Stimulated activated CD8-positive, alpha-beta memory T cell treated with anti-CD3 and anti-CD28 coated beads, Interleukin-7, amount 100 ng/mL, for 4 hours (primary cell): ENCODE results near the gene S1PR2.
"Not testable (repeated sequence)": the region's sequence is repeated elsewhere in the genome, so short reads cannot be mapped to it uniquely, and the experiment has no call there.

ENCODE experiments used
- DNase-seq, 2 donors: peaks; one replicate each; pipeline ENCODE4 v3.0.0-alpha.2; 2020; ENCODE audit warnings: low read depth in 2 of 2

The S1PR2 gene

GRCh38 chr19:10254244-10254643, 23.1 kb upstream of the S1PR2 start:
- DNase-seq, result no peak

- DNase-seq, result no peak
These were observed 21.6 kb upstream of the S1PR2 start for GRCh38 chr19:10252707-10253106.

- peak; percentile 93 to 97 for DNase-seq
These were observed 20.9 kb upstream of the S1PR2 start, which contains the start of gene MRPL4 for GRCh38 chr19:10251792-10252694. Gene MRPL4, plus strand, starts transcription at chr19:10252214. Its CDS starts 40 bp downstream, at chr19:10252254.

GRCh38 chr19:10246511-10246910, 15.4 kb upstream of the S1PR2 start:
- no peak for DNase-seq

GRCh38 chr19:10245189-10245939, 14.2 kb upstream of the S1PR2 start:
- DNase-seq, result no peak

- no peak for DNase-seq
These were observed 12.5 kb upstream of the S1PR2 start for GRCh38 chr19:10243606-10244005.

GRCh38 chr19:10241826-10242449, 10.8 kb upstream of the S1PR2 start:
- DNase-seq, result not testable (repeated sequence)

GRCh38 chr19:10238172-10238783, 7.1 kb upstream of the S1PR2 start:
- no peak for DNase-seq

- no peak for DNase-seq
These were observed 6.6 kb upstream of the S1PR2 start for GRCh38 chr19:10237702-10238101.

GRCh38 chr19:10235409-10235808, 4.3 kb upstream of the S1PR2 start:
- not testable (repeated sequence) for DNase-seq

GRCh38 chr19:10235003-10235402, 3.9 kb upstream of the S1PR2 start:
- DNase-seq, result no peak

GRCh38 chr19:10233946-10234345, 2.8 kb upstream of the S1PR2 start:
- DNase-seq, result no peak

GRCh38 chr19:10231612-10232228, 589 bp upstream of the S1PR2 start:
- DNase-seq, result no peak

- peak; percentile 70 to 80 for DNase-seq
These were observed 814 bp downstream of the S1PR2 start for GRCh38 chr19:10230173-10230860.

- DNase-seq, result peak; percentile 10
These were observed 2.2 kb downstream of the S1PR2 start for GRCh38 chr19:10228920-10229319.

GRCh38 chr19:10228393-10228792, 2.7 kb downstream of the S1PR2 start:
- no peak for DNase-seq

- no peak for DNase-seq
These were observed 3.8 kb downstream of the S1PR2 start for GRCh38 chr19:10227026-10227971.

GRCh38 chr19:10226376-10227025, 4.6 kb downstream of the S1PR2 start:
- no peak for DNase-seq

- DNase-seq, result no peak
These were observed 5.1 kb downstream of the S1PR2 start for GRCh38 chr19:10226021-10226375.
